Stimulated activated CD8-positive, alpha-beta memory T cell treated with anti-CD3 and anti-CD28 coated beads, Interleukin-4, amount 100 ng/mL, for 4 hours (primary cell): Measurements from ENCODE around the gene ARHGEF7.
"Not testable (repeated sequence)": the region's sequence is repeated elsewhere in the genome, so short reads cannot be mapped to it uniquely, and the experiment has no call there.

Experiments used
- DNase-seq, 2 donors: peaks; one replicate each; pipeline ENCODE4 v3.0.0-alpha.2; 2020; ENCODE audit warnings: low read depth in 2 of 2, low spot score in 1 of 2

ARHGEF7 gene

GRCh38 chr13:111171112-111171511 is 56.0 kb downstream of the ARHGEF7 start:
- no peak for DNase-seq

GRCh38 chr13:111171629-111172028 is 56.5 kb downstream of the ARHGEF7 start:
- no peak for DNase-seq

- no peak for DNase-seq
Measured at GRCh38 chr13:111174377-111175114, 59.4 kb downstream of the ARHGEF7 start.

GRCh38 chr13:111175372-111175771 is 60.3 kb downstream of the ARHGEF7 start:
- DNase-seq = no peak

GRCh38 chr13:111175935-111176334 is 60.8 kb downstream of the ARHGEF7 start:
- DNase-seq = no peak

GRCh38 chr13:111176421-111176820 is 61.3 kb downstream of the ARHGEF7 start:
- no peak for DNase-seq

GRCh38 chr13:111177081-111177711 is 62.1 kb downstream of the ARHGEF7 start:
- DNase-seq = no peak

GRCh38 chr13:111177921-111178320 is 62.8 kb downstream of the ARHGEF7 start:
- DNase-seq = no peak

- no peak for DNase-seq
Measured at GRCh38 chr13:111178402-111178801, 63.3 kb downstream of the ARHGEF7 start.

GRCh38 chr13:111179908-111180760 is 65.0 kb downstream of the ARHGEF7 start:
- DNase-seq = no peak

- DNase-seq = no peak
Measured at GRCh38 chr13:111181977-111182376, 66.9 kb downstream of the ARHGEF7 start.

- no peak for DNase-seq
Measured at GRCh38 chr13:111183087-111183645, 68.1 kb downstream of the ARHGEF7 start.

GRCh38 chr13:111183959-111184358 is 68.8 kb downstream of the ARHGEF7 start:
- DNase-seq = no peak

GRCh38 chr13:111184458-111185401 is 69.6 kb downstream of the ARHGEF7 start:
- peak in 1 of 2 donors; percentile 10 for DNase-seq

- DNase-seq = no peak
Measured at GRCh38 chr13:111186305-111186935, 71.3 kb downstream of the ARHGEF7 start.

- no peak for DNase-seq
Measured at GRCh38 chr13:111187960-111188541, 72.9 kb downstream of the ARHGEF7 start.

- DNase-seq = peak; percentile 21 to 42
Measured at GRCh38 chr13:111189064-111189505, 74.0 kb downstream of the ARHGEF7 start.

GRCh38 chr13:111189516-111189915 is 74.4 kb downstream of the ARHGEF7 start:
- not testable (repeated sequence) for DNase-seq

GRCh38 chr13:111193223-111193622 is 78.1 kb downstream of the ARHGEF7 start:
- not testable (repeated sequence) for DNase-seq
